PC-9 (cell line): ENCODE measurements around the gene PNMA8C.

Experiments
- EZH2 ChIP-seq: fragments of 200-600 bp; sonication (generic); IDR thresholded peaks from 2 replicates; pipeline ENCODE4 v1.8.0; 2017; ENCODE audit warnings: antibody characterized with exemption, low read depth
- TF ChIP-seq, protein P1 (sequence below): fragments of 200-600 bp; sonication (generic); conservative IDR thresholded peaks from 2 replicates; pipeline ENCODE4 v1.6.1; 2017; ENCODE audit warnings: mixed run types, antibody characterized with exemption, mild to moderate bottlenecking, moderate library complexity

DNA sequence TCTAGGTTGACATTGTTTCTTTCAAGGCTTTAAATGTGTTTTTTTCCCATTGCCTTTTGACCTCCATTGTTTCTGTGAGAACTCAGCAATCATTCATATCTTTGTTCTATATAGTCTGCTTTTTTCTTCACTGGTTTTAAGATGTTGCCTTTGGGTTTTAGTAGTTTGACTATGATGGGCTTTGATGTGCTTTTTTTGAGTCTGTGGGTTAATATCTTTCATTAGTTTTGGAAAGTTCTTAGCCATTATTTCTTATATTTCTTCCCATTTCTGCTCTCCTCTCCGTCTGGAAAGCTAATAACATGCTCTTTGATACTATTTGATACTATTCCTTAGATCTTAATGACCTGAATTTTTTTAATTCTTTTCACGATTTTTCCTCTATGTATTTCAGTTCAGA, 48.0 kb downstream of the PNMA8C start:
- TF ChIP-seq, protein P1, sequence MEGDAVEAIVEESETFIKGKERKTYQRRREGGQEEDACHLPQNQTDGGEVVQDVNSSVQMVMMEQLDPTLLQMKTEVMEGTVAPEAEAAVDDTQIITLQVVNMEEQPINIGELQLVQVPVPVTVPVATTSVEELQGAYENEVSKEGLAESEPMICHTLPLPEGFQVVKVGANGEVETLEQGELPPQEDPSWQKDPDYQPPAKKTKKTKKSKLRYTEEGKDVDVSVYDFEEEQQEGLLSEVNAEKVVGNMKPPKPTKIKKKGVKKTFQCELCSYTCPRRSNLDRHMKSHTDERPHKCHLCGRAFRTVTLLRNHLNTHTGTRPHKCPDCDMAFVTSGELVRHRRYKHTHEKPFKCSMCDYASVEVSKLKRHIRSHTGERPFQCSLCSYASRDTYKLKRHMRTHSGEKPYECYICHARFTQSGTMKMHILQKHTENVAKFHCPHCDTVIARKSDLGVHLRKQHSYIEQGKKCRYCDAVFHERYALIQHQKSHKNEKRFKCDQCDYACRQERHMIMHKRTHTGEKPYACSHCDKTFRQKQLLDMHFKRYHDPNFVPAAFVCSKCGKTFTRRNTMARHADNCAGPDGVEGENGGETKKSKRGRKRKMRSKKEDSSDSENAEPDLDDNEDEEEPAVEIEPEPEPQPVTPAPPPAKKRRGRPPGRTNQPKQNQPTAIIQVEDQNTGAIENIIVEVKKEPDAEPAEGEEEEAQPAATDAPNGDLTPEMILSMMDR = no peak
- no peak for TF ChIP-seq EZH2
